NCI-H460 (cell line): ENCODE results near the gene FNDC3B. TPM values are rescaled to one million over a fixed set of nuclear protein-coding genes. Genes with fewer than 3 reads are reported as not detected.

Experiments used
- DNase-seq: peaks from one replicate; pipeline ENCODE4 v3.0.0-alpha.2; 2016; ENCODE audit warnings: low read depth; ENCODE audit errors: extremely low read depth
- total RNA-seq: library from RNA; depleted of rRNA; stranded (reverse); fragments of >200 nt; shearing (Covaris generic); gene quantifications from 2 replicates; pipeline ENCODE4 v1.2.3, GENCODE V29; 2014

The FNDC3B gene
- total RNA-seq, 1 experiment from 2014 or later: 51.4 TPM

GRCh38 chr3:172161959-172162358 is 122.6 kb downstream of the FNDC3B start:
- DNase-seq: no peak

DNA sequence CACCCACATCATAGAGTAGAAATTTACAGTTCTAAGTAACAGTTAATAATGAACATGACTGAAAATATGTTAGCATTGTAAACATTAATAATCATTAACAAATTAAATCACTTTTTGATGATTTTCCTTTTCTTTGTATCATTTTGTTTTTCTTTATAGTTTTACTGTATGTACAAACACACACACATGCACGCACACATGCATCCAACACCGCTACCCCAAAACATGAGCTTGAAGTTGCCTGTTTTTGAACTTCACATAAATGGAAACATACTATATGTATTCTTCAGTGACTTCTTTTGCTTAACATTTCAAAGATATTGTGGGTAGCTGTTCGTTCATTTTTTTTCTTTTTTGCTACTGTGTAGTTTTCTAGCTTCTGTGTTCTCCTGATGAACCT is 123.9 kb downstream of the FNDC3B start:
- no peak for DNase-seq

GRCh38 chr3:172164620-172165362 is 125.4 kb downstream of the FNDC3B start:
- DNase-seq: no peak

DNA sequence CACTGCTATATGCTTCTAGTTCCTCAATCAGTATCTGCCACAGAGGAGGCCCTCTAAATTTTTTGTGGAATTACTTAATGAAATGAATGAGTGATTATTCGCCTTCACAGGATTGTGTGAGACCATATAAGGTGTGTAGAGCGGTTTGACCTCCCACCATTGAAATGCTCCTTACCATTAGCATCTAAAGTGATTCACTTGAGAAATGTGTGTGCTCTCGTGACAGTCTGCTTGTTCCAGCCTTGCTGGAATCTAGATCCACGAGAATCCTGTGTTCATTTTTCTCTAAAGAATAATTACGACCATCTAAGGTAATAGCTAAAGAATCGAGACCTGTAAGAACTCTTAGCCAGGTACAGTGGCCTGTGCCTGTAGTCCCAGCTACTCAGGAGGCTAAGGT is 126.9 kb downstream of the FNDC3B start:
- no peak for DNase-seq

GRCh38 chr3:172166890-172167289 is 127.5 kb downstream of the FNDC3B start:
- no peak for DNase-seq

DNA sequence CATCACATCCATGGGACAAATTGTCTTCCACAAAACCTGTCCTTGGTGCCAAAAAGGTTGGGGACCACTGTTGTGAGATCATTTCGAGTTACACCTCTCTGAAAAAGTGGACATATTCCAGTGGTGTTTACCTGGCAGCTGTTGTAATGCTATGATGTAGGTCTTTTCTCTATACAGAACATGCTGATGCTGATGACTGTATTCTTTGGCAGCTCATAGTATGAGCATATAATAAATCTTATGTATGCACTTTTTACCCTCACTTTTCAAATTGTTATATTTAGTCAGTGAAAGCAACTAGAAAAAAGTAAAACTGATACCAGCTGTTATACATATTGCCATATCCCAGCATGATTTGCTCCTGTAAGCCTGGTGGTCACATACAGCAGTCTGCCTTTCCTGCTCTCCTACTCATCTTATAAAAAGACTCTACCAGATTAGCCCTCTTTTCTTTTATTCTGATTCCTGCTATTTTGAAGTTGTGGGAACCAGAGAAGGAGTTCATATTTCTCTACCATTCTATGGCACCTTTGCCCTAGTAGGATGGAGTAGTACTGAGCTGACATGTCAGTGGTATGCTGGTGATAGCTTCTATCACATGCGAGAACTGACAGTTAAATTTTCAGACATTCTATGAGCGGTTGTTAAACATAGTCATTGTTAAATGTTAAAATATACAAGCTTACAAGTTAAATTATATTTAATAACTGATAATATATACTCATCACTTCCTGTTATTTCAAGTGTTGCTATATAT is 128.7 kb downstream of the FNDC3B start:
- DNase-seq: no peak

DNA sequence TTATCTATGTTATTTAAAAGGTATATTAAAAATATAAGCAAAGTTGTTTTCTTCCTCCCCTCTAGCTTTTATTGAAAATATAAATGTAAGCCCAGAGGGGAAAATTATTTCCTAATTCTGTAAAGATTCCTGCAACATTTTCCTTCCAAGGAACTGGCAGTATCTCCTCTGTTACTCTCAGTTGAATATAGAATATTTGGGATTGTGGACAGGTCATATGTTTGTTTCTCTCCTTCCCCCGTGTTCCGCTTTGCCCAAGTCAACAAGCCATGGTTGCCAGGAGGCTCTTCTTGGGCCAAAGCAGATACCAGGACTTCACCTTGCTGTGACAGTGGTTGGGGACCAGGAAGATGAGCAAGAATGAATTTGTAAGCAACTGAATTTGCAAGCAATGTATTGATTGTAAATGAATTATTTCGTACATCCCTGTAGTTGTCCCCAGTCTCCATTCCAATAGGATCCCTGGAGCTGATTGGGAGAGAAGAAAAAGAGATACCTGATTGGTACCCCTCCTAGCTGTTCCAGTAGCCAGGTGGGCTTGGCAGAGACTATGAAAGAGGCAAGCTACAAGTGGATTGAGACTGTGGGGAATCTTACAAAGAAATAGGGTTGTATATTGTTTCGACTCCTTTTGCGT is 130.8 kb downstream of the FNDC3B start:
- no peak for DNase-seq

DNA sequence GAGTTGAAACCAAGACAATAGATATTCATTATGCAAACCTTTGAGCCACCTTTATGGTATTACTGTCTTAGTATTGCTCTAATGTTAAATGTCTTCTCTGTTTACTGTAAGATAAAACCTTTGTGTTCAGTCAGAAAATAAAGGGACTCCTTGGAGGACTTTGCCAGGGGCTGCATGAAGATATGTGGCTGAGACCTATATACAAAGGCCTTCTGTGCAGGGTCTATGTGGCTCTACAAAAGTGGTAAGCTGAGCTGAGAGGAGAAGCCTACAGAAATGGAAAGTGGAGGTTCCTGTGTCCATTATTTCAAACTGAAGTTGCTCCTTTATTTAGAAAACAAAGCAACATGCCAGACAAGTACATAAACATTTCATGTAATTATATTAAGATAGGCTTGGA is 131.5 kb downstream of the FNDC3B start:
- no peak for DNase-seq

DNA sequence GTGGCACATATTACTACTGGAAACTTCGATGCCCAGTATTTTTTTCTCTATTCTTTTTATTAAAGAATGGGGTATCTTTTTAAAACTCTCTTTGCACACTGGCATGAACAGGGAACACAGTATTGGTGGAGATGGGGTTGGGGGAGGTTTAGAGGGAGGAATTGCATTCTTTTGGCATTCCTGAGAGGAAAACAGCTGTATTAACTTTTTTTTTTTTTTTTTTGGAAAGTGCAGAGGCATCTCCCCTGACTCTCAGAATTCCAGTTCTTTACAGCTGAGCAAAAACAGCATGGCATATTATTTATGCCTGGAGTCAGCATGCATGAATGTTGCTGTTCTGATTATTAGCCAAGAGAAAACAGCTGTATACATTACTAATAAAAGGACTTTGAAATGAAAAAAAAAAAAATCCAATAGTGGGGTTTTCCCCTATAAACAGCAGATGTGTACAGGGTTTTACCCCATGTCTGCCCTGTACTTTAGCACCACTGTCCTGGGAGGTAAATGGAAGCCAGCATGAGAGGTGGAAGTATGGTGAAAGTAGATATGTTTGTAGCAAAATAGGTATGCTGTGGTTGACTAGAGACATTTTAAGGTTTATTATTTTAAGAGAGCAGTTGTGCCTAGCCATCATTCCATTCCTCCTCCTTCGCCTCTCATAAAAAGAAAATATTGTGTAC is 132.2 kb downstream of the FNDC3B start:
- DNase-seq: no peak

DNA sequence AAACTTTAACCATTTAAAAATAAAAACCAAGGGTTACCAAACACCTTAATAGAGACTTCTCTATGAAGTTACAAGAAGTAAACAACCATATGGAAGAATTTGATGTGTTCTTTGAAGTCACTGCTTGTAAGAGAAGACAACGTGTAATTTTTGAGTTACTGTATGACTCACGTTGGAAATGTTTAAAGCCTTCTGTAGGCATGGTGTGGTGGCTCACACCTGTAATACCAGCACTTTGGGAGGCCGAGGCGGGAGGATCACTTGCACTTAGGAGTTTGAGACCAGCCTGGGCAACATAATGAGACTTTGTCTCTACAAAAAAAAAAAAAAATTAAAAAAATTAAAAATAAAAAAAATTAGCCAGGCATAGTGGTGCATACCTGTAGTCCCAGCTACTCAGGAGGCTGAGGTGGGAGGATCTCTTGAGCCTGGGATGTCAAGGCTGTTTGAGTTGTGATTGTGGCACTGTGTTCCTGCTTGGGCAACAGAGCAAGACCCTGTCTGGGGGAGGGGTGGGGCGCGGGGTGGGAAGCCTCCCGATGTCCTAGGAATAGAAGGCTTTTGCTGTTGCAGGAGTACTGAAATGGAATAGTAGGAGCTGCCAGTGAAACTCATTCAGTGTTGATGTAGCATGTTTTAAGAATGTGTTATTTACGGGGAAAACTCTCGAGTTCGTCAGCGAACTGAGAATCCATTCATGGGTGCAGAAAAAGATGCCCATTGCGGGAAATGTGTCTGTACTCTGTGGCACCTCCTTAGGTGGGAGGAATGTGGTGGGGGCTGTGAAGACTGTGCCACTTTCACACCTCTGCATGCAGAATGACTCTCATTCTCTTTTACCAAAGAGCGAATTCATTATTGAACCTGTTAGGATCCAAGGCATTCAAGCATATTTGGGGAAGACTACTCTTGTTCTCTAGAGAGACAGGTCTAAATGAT is 134.2 kb downstream of the FNDC3B start:
- no peak for DNase-seq

GRCh38 chr3:172174513-172175253 is 135.3 kb downstream of the FNDC3B start:
- DNase-seq: no peak

- DNase-seq: no peak
Measured at GRCh38 chr3:172175254-172175599, 135.8 kb downstream of the FNDC3B start.

- DNase-seq: no peak
Measured at GRCh38 chr3:172176061-172176770, 136.8 kb downstream of the FNDC3B start.

GRCh38 chr3:172177046-172177445 is 137.7 kb downstream of the FNDC3B start:
- DNase-seq: no peak

GRCh38 chr3:172177803-172178316 is 138.5 kb downstream of the FNDC3B start:
- no peak for DNase-seq

DNA sequence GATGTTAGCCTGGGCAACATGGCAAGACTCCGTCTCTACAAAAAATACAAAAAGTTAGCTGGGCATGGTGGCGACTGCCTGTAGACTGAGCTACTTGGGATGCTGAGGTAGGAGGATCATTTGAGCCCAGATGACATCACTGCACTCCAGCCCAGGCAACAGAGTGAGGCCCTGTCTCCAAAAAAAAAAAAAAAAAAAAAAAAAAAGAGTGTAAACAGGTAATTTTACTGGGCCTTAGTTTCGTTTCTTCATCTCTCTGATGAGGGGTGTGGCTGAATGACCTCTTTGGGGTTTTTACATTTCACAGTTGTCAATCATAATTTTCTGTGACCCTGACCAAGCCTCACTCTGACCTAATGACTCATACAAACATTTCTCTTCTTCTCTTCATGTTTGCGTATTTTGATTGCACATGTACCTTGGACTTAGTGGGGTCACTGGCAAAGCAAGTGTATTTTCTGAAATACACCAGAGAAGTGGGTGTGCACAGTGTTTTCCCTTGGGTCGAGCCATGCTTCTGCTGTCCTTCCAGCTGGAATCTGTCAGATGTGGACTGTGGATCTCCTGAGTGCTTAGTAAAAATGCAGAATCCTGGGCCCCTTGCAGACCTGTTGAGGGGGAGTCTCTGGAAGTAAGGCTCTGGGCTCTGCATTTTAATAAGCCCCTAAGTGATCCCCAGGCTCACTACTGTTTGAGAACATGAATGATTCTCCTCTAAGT is 140.5 kb downstream of the FNDC3B start:
- no peak for DNase-seq

- DNase-seq: no peak
Measured at GRCh38 chr3:172180473-172180872, 141.1 kb downstream of the FNDC3B start.
